Activated naive CD4-positive, alpha-beta T cell treated with Interleukin-2 at 50 U/mL for 16 hours (primary cell): ENCODE data around the gene OR1J2.
"Not testable (repeated sequence)": the region's sequence is repeated elsewhere in the genome, so short reads cannot be mapped to it uniquely, and the experiment has no call there.

Experiments used
- DNase-seq: peaks from one replicate; pipeline ENCODE4 v3.0.0-alpha.2; 2020

OR1J2 gene, protein sequence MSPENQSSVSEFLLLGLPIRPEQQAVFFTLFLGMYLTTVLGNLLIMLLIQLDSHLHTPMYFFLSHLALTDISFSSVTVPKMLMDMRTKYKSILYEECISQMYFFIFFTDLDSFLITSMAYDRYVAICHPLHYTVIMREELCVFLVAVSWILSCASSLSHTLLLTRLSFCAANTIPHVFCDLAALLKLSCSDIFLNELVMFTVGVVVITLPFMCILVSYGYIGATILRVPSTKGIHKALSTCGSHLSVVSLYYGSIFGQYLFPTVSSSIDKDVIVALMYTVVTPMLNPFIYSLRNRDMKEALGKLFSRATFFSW

DNA sequence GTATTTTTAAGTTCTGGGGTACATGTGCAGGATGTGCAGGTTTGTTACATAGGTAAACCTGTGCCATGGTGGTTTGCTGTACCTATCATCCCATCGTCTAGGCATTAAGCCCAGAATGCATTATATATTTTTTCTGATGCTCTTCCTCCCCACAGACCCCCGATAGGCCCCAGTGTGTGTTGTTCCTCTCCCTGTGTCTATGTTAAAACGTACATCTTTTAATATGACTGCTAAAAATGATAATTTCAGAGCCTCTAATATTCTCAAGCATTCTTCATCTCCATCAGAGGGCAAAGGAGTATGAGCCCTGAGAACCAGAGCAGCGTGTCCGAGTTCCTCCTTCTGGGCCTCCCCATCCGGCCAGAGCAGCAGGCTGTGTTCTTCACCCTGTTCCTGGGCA is at the start of gene OR1J2:
OR1J2 (plus strand) TSS at position 301 of the 400 bp plus-strand sequence; CDS start at position 301, 0 bp downstream.
- DNase-seq = no peak

DNA sequence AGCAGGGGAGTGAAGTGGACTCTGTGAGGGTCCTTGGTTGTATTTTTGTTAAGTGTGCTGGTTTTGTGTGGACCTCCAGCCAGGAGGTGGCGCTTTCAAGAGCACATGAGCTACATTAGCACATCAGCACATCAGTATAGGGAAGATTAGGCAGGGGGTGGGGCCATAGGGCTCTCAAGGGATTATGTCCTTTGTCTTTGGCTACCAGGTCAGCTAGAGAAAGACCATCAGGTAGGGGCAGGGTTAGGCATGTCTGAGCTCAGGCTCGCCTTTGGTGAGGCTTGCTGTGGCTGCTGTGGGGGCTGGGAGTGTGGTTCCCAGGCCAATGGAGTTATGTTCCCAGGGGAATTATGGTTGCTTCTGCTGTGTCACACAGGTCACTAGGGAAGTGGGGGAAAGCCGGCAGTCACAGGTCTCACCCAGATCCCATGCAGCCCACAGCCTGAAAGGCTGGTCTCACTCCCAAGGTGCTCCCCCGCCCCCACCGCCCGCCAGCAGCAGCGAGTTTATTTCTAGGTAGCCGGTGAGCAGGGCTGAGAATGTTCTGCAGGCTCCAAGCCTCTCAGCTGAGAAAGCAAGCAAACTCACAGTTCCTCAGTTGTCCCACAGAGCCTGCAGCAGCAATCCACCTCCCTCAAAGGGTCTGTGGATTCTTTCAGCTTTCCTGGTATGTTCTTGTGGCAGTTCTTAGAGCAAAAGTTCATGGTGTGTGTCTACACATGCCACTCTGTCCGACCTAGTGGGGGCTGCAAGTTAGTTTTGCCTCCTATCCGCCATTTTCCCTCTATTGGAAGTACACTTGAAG is 46.6 kb upstream of the OR1J2 start:
- peak; percentile 12 for DNase-seq

DNA sequence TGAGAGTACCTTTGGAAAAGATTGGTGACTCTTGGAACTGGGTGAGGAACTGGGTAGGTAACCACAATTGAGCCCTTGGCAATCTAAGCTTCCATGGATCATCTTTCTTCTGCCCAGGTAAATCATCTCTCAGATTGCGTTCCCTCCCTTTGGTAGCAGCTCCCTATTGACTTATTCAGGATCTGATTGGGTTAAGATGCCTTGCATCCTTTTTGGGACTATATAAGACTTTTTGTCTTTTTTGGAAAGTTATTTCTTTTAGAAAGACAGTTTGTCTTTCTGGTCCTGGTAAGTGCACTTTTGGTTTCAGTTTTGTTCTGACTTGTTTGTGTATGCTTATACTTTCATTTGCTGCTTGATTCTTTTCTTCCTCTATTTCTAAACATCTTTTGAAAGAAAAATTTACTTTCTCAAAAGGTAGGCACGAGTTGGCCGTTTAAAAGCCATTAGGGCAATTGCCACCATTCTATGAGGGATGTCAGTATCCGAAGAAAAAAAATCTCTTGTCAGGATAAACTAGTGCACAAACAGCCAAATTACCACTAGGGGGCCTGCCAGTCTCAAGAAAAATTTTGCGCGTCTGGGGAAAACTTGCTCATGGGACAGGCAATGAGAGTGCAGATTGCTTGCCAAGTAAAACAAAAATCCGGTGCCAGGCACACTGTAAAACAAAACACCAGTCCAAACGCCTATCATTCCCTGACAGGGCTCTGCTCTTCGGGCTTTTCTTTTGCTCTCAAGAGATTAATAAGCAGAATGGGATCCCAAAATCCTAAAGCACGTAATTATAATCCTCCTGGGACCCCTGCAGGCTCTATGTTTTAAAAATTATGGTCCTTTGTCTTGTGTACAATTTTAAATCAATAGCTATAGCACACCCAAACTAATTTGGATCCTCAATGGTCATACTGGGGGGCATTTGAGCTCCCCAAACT is 45.7 kb upstream of the OR1J2 start:
- DNase-seq = peak; percentile 61

DNA sequence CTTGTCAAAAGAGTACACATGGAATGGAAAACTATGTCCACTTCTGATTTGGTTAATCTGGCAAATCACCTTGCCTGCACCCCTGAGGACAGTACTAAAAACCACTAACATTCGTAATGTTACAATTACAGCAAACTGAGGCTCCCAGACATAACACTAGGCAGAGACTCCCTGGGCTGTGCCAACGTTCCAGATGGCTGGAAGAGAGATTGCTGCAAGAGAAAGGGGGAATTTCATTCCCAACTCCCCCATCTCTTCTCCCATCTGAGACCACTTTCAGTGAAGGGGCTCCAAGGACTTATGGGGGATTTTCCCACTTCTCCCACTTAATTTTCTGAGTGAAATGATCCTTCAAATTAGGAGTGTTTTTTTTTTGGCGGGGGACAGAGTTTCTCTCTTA is 44.1 kb upstream of the OR1J2 start:
- DNase-seq = no peak

DNA sequence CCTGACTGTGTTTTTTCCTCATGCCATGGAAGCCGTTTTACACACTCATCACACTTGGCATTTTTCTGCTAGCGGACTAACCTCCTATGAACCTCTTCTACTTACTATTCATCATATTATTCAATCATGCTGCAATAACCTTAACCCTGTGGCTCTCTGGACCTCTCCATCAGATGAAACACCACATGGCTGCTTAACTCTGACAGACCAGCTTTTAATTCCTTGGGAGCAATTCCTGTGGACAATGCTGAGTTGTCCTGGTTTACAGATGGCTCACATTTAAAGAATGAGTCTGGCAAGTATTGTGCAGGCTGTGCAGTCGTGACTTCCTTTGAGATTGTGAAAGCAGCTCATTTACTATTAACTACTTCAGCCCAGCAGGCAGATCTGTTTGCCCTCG is 41.9 kb upstream of the OR1J2 start:
- no peak for DNase-seq

DNA sequence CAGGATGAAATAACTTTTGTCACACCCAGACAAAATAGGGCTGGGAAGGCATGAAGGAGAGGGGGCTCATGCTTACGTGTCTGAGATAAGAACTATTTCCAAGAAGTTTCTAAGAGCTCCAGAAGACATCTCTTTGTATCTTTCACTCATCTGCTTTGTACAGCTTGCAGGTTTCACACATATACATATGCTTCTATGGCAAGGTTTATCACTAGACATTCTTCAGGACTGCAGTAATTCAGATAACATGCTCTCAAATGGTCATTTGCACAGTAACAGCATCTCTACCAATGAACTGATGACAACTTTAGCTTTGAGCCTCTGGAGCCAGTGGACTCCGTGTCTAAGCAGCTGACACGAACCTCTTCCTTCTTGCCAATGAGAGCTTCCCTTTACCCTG is 36.0 kb upstream of the OR1J2 start:
- no peak for DNase-seq

DNA sequence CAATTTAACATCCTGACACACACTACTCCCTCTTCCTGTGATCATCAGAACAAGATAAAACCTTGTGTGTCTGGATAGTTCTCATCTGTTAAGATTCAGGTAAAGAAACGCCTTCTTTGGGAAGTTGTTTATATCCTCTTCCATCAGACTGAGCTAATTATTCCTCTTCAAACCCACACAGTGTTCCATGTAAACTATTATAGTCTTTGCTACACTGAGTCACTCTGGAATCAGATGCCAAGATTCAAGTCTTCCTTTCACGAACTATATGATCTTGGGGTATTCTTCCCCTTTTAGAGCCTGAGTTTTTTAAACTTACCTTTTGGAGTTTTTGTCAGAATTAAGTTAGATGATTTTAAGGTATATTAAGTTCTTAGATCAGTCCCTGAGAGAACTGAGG is 34.9 kb upstream of the OR1J2 start:
- no peak for DNase-seq

DNA sequence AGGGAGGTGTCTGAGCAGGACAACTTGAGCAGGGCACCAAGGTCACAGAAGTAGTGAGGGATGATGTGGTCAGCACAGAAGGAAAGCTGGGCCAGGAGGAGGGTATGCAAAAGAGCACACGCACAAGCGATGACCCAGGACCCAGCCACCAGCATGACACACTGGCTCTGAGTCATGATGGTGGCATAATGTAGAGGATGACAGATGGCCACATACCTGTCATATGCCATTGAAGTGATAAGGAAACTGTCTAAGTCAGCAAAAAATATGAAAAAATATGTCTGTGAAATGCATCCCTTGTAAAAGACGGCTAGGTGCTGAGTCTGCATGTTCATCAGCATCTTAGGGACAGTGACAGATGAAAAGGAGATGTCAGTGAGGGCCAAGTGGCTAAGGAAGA is 33.3 kb upstream of the OR1J2 start:
- no peak for DNase-seq

DNA sequence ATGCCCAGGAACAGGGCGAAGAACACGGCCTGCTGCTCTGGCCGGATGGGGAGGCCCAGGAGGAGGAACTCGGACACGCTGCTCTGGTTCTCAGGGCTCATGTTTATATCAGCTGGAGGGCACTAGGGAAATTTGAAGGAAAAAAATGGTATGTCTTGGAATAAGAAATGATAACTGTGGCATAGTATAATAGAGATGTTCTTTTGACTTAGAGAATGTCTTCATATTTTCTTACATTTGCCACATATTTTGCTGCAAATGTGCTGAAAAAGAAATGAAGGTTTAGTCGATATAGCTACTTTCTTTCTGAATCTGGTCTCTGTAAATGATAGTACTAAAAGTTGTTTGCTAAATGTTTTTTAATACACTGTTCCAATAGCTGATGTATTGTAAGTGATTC is 32.8 kb upstream of the OR1J2 start, which contains the start of gene OR1J1:
OR1J1 (minus strand) TSS at position 101 of the 400 bp plus-strand sequence; CDS start at position 101, 0 bp downstream.
- DNase-seq = no peak

DNA sequence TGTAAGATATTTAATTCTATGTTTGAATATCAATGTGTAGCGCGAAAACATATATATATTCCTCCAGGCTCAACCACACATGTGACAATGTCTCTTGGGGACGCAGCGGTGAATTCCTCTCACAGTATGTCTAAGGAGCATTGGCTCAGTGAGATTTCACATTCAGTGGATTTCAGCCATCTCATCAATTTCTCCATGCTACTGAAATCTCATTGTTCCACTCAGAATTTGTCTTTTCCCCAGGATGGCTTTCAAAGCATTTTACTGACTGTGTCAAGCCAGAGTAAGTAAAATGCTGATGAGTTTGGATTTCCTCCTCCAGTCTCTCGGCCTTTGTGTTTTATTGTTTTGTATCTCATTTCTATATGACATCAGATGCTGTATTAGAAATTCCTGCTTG is 31.5 kb upstream of the OR1J2 start:
- no peak for DNase-seq

DNA sequence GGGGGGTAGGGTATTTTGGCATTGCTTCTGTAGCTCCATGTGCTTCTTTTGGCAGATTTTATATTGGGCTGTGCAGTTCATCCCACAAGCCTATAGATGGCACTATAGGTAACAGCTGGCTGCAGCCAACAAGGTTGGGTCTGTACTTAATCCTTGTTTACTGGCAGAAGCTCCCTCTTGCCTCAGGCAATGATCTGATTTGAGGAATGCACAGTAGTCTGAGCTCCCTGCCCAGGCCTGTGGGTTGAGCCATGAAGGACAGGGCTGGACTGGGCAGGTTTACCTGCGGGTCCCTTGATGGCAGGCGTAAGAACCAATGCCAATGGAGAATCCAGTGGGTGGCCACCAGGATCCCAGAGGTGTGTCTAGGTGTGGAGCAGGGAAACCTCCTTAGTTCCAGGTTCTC is 11.7 kb upstream of the OR1J2 start:
- peak; percentile 11 for DNase-seq

DNA sequence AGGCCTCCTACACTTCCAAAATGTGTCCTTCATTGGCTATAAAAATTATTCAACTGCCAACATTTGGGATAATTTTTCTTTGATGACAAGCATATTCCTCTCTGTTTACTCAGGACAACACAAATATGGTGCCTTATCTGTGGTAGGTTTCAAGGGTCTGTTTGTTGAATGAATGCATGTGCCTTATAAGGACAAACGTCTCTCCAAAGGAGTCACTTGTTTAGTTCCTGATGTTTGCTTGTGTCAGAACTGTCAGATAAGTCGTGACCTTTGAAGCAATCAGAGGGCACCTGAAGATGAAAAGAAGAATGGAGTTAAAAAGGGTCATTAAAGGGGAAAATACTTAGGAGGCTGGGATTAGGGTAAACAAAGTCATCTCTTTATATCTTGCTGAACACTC is 3.6 kb upstream of the OR1J2 start:
- DNase-seq = no peak

DNA sequence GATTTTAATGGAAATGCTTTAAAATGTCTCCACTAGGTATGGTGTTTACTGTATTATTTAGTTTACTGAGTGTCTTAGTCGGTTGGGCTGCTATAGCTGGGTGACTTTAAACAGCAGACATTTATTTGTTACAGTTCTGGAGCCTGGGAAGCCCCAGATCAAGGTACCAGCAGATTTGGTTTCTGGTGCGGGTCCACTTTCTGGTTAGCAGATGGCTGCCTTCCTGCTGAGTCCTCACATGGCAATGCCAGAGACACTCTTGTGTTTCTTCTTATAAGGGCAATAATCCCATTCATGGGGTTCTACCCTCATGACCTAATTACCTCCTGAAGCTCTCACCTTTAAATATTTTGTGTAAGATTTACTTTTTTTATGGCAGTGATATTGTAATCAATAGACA is 7.6 kb downstream of the OR1J2 start:
- DNase-seq = no peak

DNA sequence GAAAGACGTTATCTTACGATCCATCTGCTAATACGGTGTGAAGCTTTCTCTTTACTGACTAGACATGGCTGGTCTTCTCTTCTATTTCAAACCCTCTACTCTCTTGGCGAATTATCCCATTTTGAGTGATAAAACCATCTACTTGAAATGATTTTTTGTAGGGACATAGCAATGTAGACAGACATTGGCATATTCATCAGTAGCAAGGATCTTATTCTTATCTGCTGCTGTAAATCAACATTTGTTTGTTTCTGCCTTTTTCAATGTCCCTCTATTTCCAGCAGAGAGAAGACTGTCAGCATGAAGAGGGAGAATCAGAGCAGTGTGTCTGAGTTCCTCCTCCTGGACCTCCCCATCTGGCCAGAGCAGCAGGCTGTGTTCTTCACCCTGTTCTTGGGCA is 8.2 kb downstream of the OR1J2 start, which contains the start of gene OR1J4:
OR1J4 (plus strand) TSS at position 301 of the 400 bp plus-strand sequence; CDS start at position 301, 0 bp downstream.
- DNase-seq = no peak

DNA sequence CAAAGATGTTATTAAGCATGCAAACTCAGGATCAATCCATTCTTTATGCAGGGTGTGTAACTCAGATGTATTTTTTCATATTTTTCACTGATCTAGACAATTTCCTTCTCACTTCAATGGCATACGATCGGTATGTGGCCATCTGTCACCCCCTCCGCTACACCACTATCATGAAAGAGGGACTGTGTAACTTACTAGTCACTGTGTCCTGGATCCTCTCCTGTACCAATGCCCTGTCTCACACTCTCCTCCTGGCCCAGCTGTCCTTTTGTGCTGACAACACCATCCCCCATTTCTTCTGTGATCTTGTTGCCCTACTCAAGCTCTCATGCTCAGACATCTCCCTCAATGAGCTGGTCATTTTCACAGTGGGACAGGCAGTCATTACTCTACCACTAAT is 8.8 kb downstream of the OR1J2 start:
- DNase-seq = no peak

DNA sequence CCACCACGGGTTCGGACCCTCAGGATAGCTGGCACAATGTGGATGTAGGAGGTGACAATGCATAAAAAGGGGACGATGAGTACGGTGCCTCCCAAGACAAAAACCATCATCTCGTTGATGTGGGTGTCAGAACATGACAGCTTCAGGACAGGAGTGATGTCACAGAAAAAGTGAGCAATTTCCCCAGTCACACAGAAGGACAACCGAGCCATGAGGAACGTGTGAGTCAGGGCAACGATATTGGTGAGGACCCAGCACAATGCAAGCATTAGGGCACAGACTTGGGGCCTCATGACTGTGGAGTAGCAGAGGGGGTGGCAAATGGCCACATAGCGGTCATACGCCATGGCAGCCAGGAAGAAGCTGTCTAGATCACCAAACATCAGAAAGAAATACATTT is 16.0 kb downstream of the OR1J2 start:
- no peak for DNase-seq

DNA sequence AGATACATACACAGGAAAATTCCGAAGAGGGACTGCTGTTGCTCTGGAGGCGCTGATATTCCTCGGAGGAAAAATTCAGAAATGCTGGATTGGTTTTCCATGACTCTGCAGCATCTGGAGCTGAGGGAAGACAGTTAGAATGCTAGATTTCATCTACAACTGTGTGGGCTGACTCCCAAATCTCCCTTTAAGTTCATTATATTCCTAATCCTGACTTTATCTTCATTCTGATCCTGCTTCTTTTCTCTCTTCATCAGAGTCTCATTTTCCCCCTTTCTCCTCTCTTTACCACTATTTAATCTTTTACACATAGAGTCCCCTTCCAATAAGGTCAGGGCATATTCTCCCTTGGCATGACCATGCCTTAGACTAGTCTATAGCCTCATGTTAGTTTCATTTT is 16.6 kb downstream of the OR1J2 start, which contains the start of gene OR1N1:
OR1N1 (minus strand) TSS at position 101 of the 400 bp plus-strand sequence; CDS start at position 101, 0 bp downstream.
- DNase-seq = no peak

DNA sequence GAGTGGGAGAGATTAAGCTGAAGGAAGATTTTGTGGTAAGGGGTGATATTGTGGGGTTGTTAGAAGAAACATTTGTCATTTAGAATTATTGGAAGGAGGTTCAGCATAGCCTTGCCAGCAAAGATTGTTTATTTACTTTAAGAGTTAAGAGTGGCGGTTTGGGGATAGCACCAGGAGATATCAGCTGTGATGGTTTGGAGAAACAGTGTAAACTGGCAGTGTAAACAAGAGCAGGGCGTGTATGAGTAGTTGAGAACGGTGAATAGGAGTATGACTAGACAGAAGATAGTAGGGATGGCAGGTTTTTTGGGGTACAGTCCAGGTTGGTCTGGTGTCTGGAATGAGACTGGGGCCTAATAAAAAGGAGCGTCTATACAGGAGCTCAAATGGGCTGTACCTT is 20.6 kb downstream of the OR1J2 start:
- not testable (repeated sequence) for DNase-seq

DNA sequence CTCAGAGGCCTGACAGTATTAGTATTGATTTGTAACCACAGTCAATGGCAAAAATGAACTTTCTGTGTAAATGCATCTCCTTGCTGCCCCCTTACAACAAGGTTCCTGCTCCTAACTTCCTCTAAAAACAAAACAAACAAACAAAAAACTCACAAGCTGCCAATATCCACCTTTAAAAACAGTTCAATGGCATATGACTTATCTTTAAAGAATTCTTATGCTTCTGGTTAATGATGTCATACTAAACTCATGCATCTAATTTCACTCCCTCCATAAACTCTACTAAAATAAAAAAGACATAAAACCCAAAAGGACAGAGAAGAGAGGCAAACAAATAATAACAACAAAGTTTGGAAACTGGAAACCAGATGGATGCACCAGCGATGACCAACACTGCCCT is 25.5 kb downstream of the OR1J2 start:
- DNase-seq = no peak

DNA sequence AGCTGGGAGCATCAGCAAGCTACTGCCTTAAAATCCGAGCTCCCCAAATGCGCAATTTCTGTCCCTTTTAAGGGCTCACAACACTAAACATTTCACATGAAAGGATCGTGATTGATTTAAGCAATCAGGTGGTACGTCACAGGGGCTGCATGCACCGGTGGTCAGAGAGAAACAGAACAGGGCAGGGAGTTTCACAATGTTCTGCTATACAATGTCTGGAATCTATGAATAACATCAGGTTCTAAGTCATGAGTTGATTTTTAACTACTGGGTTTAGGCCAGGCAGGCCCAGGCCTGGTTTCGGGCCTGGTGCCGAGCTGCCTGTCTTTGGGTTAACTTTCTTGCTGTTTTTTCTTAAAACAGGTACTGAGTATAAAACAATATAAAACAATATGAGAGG is 26.5 kb downstream of the OR1J2 start:
- DNase-seq = not testable (repeated sequence)

DNA sequence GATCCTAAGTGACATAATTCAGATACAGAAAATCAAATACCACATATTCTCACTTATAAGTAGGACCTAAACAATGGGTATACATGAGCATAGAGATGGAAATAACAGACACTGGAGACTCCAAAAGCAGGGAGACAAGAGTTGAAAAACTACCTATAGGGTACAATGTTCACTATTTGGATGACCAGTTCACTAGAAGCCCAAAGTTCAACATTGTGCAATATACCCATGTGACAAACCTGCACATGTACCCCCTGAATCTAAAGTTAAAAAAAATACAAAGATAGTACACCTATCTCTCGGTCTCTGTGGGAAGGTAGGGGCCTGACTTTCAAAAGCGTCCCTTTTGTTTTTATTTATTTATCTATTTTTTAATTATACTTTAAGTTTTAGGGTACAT is 28.2 kb downstream of the OR1J2 start:
- DNase-seq = no peak

DNA sequence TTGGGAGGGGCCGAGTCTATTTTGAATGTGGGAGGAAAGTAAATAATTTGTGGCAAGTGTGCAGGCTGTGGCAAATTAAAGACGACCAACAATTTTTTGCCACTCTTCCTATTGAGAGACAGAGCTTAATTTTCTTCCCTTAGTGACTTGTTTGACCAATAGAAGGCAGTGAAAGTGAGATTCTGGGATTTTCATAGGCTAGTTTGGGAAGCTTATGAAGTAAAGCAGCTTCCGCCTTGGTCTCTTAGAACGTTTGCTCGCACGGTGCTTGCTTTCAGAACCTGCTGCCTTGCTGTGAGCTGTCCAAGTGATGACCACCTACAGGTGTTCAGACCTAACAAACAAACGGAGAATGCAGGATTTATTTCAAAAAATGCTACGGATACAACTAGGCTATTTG is 35.6 kb downstream of the OR1J2 start:
- DNase-seq = no peak

DNA sequence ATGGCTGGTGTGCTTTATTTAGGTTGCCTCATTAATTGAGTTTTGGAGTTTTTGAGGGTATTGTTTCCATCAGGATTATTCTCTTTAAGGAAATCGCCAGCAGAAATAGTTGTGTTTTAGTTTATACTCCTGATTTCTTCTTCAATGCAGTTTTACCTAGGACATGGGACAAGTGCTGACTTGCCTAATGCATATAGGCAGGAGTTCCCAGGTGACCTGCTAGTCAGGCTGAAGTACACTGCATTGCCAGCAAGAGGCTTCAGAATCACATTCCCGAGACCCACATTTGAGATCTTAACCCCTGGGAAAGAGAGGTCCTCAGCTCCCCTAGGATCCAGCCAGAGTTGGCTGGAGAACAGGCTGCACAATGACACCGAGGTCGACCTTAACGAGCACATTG is 40.8 kb downstream of the OR1J2 start:
- no peak for DNase-seq
